NCI-H1436 (cell line): ENCODE results near the gene PAEP.

ENCODE experiments used
- DNase-seq: peaks from one replicate; lab custom pipeline; 2025; lab: John Stamatoyannopoulos, UW

The PAEP gene

GRCh38 chr9:135600296-135600817 lies 38.8 kb downstream of the PAEP start:
- DNase-seq = no peak

DNA sequence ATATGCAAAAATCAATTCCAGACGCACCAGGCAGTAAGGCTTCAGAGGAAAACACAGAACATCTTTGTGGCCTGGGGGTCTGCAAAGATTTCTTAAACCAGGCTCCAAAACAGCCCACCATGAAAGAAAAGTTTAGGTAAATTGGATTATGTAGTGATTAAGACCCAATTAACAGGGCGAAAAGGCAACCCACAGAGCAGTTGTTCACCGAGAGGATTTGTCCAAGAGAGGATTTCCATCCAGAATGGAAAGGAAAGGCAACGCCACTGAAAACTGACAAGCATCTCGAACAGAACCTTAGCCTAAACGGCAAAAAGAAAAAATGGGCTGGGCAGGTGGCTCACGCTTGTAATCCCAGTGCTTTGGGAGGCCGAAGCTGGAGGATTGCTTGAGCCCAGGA lies 40.4 kb downstream of the PAEP start:
- DNase-seq = no peak

DNA sequence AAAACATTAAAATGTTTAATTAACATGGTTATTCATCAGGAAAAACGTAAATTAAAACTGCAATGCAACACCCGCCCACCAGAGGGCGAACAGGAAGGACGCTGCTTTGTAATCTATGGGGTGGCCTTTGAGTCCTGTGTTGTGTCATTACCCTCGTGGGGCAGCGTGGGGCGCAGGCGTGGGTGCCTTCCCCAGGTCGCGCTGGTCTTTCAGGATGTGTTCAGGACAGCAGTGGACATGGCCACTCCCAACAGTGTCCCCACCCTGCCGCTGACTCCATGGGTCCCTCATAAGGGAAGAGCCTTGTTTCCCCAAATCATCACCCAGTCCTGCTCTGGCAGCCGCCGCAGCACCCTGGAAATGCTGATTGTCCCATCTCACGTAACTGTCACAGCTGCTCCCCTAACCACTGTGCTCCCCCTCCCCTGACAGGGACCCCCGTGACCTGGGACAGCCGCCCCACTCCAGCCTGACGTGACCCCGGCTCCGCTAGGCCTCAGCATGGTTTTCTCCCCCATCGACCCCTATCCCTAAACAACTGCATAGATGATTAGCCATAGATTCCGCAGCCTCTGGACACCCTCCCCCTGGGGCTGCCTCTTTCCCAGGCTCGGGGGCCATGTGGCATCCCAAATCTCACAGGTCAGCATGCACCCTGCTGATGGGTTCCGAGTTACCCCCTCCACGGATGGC lies 41.4 kb downstream of the PAEP start:
- DNase-seq = peak; percentile 17

- no peak for DNase-seq
Measured at GRCh38 chr9:135604437-135605237, 43.1 kb downstream of the PAEP start.

DNA sequence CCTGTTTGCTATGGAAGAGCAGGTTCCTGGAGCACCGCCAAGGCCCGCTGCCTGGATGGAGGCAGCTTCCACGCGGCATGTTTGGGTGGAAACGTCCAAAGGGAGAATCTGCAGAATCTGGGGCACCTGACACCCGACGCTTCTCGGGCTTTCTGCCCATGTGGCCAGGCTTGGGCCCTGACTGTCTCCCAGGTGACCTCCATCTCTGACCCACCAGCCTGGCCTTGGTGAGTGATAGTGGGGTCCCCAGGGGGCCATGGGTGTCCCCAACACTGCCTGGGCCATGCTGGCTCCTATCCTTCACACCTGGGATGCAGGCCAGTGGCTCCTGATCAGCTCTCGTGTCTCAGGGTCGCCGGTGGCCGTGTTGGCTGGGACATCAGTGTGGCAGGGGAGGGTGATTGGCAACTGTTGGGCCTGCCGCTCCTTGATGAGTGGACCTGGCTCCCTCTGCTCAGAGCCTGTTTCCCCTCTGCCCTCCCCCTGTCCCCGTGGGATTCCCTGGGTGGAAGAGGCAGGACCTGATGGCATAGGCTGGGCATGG lies 43.8 kb downstream of the PAEP start:
- DNase-seq = no peak

DNA sequence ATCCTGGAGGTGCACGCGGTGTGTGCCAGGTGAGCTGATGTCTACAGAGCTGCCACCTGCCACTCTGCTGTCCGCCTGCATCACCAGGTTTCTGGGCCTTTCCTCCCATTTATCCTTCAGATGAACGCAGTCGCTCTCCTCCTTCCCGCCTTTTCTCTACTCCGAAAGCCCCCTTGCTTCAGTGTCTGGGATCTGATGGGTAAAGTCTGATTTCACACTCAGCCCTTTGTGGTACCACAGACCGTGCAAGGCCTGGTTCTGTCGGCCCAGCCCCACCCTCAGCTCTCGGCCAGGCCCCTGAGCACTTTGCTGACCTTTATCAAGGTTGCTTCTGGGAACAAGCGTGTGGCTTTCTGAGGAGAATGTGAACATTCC lies 45.3 kb downstream of the PAEP start:
- no peak for DNase-seq

- DNase-seq = no peak
Measured at GRCh38 chr9:135607401-135608293, 46.1 kb downstream of the PAEP start.

DNA sequence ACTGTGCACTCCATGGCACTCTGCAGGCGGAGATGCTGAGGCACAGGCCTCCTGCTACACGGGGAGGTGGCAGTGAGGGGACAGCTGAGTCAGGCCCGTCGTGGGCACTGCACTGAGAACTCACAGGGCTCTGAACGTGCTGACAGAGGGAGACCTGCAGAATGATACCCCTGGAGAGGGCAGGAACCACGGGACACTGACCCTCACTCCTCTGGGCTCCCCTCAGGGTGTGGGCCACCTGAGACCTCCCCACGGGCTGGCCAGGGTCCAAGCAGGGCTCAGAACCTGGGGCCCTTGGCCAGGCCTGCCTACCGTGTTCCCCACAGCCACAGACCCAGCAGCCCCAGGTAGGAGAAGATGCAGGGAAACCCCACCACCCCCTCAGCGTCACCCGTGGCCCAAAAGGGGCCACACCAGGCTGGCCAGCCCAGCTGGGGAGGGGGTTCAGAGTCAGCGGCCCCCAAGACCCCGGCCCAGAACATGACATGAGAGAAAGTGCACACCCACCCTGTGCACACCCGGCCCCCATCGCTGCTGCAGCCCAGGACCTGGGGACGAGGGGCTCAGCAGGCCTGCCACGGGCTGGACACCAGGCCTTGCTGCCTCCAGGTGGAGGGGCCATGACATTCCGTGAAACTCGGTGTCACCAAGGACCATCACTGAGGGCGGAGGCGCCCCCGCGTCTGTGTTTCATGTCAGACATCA lies 46.9 kb downstream of the PAEP start:
- no peak for DNase-seq

- no peak for DNase-seq
Measured at GRCh38 chr9:135608999-135609317, 47.4 kb downstream of the PAEP start.

DNA sequence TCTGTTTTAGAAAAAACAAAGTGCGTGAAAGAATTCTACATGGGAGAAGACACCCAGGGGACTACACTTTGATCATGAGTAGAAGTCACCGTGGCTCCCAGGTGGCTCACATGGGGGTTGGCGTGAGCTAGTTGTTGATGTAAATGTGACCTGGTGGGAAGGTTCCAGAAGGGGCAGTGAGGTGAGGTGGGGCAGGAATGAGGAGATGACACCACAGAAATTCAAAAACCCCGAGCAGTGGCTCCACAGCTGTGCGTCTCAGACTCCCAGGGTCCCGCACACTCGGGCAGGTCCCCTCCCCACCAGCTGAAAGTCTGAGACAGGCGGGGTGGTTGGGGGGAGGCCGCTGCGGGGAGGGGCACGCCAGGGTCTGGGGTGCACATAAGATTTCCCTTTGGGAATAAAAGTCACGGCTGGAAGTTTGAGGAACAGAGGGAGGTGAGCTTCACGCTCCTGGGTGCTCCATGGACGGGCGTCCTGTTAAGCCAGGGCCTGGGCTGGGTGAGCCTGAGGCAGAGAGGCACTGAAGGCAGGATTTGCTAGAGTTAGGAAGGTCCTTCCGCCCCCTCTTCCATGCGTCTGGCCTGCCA lies 47.9 kb downstream of the PAEP start:
- no peak for DNase-seq

- no peak for DNase-seq
Measured at GRCh38 chr9:135610290-135611141, 49.0 kb downstream of the PAEP start.

- no peak for DNase-seq
Measured at GRCh38 chr9:135611142-135611874, 49.8 kb downstream of the PAEP start.

DNA sequence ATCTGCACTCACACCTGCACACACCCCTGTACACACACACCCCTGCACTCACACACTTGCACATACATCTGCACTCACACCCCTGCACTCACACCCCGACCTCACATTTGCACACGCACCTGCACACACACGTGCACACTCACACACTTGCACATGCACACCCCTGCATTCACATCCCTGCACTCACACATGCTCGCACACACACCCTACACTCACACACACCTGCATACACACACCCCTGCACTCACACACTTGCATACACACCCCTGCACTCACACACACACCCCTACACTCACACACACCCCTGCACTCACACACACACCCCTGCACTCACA lies 50.3 kb downstream of the PAEP start:
- no peak for DNase-seq

- DNase-seq = no peak
Measured at GRCh38 chr9:135612437-135612836, 50.9 kb downstream of the PAEP start.

DNA sequence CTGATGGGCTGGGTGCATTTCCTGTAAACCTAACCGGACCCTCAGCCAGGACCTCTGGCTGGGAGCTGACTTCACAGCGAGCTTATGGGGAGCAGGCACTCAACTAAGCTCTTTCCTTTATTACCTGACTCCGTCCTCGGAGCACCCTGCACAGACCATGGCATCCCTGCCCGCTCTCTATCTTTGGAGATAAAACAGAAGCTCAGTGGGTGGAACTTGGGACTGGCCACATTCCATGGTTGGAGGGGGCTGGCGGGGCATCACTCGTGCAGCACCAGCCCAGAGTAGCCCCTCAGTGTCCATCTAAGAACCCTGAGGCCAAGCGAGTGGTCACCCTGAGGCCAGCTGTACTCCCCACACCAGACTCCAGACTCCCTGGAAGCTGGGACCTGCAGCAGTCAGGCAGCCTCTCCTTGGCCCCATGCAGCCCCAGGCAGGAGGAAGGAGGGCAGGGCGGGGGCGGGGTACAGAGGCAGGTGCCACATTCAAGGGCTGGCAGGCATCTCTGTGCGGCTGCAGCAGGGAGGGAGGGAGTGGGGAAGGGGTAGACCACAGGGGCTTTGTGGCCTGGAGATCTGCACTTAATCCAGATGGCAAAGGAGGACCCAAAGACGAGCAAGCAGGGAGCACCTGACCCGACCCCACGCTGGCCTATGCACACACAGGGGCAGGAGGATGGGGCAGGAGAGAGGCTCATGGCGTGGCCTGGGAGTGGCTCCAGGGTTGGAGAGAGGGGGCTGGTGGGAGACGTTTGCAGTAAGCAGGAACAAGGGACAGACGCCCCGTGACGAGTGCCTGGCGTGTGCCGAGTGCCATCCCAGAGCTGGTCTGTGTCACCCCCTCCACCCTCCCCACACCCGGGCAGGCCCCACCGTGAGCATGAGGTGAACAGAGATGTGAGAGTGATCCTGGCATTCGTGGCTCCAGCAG lies 51.7 kb downstream of the PAEP start:
- no peak for DNase-seq

DNA sequence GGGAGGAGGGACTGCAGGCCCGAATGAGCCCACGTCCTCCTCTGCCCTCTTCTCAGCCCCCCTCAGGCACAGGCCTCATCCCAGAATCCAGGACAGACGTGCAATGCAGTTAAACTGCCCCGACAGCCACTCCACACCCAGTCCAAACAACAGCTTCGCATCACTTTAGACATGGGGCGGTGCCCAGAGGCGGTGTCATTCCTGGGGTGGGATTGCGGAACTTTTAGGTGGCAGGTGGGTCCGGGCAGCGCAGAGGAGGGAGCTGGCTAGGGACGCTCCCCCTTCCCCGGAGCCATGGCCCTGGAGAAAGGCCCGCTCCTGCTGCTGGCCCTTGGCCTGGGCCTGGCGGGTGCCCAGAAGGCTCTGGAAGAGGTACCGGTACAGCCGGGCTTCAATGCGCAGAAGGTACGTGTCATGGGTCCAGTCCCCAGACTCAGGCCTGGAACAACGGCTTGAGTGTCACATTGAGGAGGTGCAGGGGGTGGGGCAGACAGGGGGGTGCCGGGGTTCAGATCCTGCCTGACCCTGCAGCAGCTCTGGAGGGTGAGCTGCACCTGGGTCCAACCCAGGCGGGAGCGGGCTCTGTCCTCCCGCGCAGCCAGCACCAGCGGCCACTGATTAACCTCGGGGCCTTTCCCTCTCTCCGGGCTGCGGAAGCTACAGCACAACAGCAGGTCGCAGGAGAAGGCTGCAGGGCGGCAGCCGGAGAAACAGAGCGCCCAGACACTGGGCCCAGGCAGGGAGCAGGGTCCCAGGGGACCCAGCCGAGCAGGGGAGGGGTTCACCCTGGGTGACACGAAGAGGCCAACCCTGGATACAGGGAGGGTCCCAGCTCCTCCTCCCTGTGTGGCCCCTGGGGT lies 52.6 kb downstream of the PAEP start:
- no peak for DNase-seq

GRCh38 chr9:135614821-135615665 lies 53.5 kb downstream of the PAEP start:
- DNase-seq = no peak
